NCI-H146 (cell line): ENCODE results near the gene DNER.

Experiments used
- DNase-seq: peaks from one replicate; lab custom pipeline; 2025; lab: John Stamatoyannopoulos, UW

The DNER gene

GRCh38 chr2:229335877-229336346 lies 378.4 kb downstream of the DNER start:
- peak; percentile 15 for DNase-seq

- no peak for DNase-seq
These were observed 379.0 kb downstream of the DNER start for GRCh38 chr2:229335330-229335729.

- DNase-seq, result no peak
These were observed 383.4 kb downstream of the DNER start for GRCh38 chr2:229330952-229331351.

- DNase-seq, result no peak
These were observed 394.8 kb downstream of the DNER start for GRCh38 chr2:229319558-229319957.

GRCh38 chr2:229314117-229314516 lies 400.2 kb downstream of the DNER start:
- DNase-seq, result no peak

GRCh38 chr2:229313591-229313990 lies 400.8 kb downstream of the DNER start:
- no peak for DNase-seq
